Liver (tissue), 9 donors: ENCODE results near the gene SYNGR4. TPM values are rescaled to one million over a fixed set of nuclear protein-coding genes. Genes with fewer than 3 reads are reported as not detected.

Experiments
- DNase-seq: peaks from one replicate; pipeline ENCODE4 v3.0.0-alpha.2; 2017; ENCODE audit warnings: low spot score
- H3K27ac ChIP-seq, 2 donors: one replicate each; pipeline ENCODE4 v1.7.0; 2013; ENCODE audit warnings: inconsistent platforms in 2 of 2, low read length in 2 of 2, control low read depth in 1 of 2, low read depth in 1 of 2, mild to moderate bottlenecking in 1 of 2
- H3K27me3 ChIP-seq, 4 donors: one replicate each; pipeline versions ENCODE4 v1.6.1 to v1.7.0; 2013; ENCODE audit warnings: low read length in 3 of 4, inconsistent platforms in 1 of 4, mild to moderate bottlenecking in 1 of 4, moderate library complexity in 1 of 4; ENCODE audit not compliant: control insufficient read depth in 4 of 4, insufficient read depth in 4 of 4
- H3K36me3 ChIP-seq, 4 donors: one replicate each; pipeline versions ENCODE4 v1.6.1 to v1.7.0; 2013; ENCODE audit warnings: low read length in 3 of 4, mild to moderate bottlenecking in 3 of 4, low read depth in 1 of 4, moderate library complexity in 1 of 4; ENCODE audit not compliant: control insufficient read depth in 4 of 4, insufficient read depth in 3 of 4
- H3K4me1 ChIP-seq, 4 donors: one replicate each; pipeline versions ENCODE4 v1.6.1 to v1.7.0; 2013; ENCODE audit warnings: low read length in 3 of 4, mild to moderate bottlenecking in 3 of 4, moderate library complexity in 1 of 4; ENCODE audit not compliant: control insufficient read depth in 4 of 4, insufficient read depth in 4 of 4
- H3K4me3 ChIP-seq, 3 donors: one replicate each; pipeline versions ENCODE4 v1.6.1 to v1.7.0; 2013; ENCODE audit warnings: low read length in 3 of 3, control low read depth in 1 of 3, low read depth in 1 of 3, mild to moderate bottlenecking in 1 of 3
- H3K9ac ChIP-seq, 2 donors: one replicate each; pipeline ENCODE4 v1.7.0; 2013; ENCODE audit warnings: low read length in 2 of 2, mild to moderate bottlenecking in 2 of 2, moderate library complexity in 2 of 2, control low read depth in 1 of 2, low read depth in 1 of 2
- H3K9me3 ChIP-seq, 4 donors: one replicate each; pipeline versions ENCODE4 v1.6.1 to v1.7.0; 2013; ENCODE audit warnings: low read length in 3 of 4; ENCODE audit not compliant: control insufficient read depth in 4 of 4
- ATF3 ChIP-seq: IDR thresholded peaks from 2 replicates; pipeline ENCODE4 v1.6.1; 2016; ENCODE audit warnings: antibody characterized with exemption
- CTCF ChIP-seq: fragments of 150-350 bp; IDR thresholded peaks from 2 replicates; pipeline ENCODE4 v1.5.1; 2017; ENCODE audit warnings: improper control_type of control experiment, low read depth, low read length; ENCODE audit not compliant: missing input control
- EGR1 ChIP-seq, 2 donors: IDR thresholded peaks; 2 replicates each; pipeline ENCODE4 v1.6.1; 2016 to 2018; ENCODE audit warnings: antibody characterized with exemption in 2 of 2, low read depth in 2 of 2
- FOXA1 ChIP-seq: IDR thresholded peaks from 2 replicates; pipeline ENCODE4 v1.6.1; 2016; ENCODE audit warnings: antibody characterized with exemption
- FOXA2 ChIP-seq: IDR thresholded peaks from 2 replicates; pipeline ENCODE4 v1.6.1; 2016; ENCODE audit warnings: antibody characterized with exemption
- GABPA ChIP-seq, 2 donors: IDR thresholded peaks in 1 of 2; conservative IDR thresholded peaks in 1 of 2; 2 replicates each; pipeline ENCODE4 v1.6.1; 2016; ENCODE audit warnings: antibody characterized with exemption in 2 of 2, mild to moderate bottlenecking in 1 of 2, moderate library complexity in 1 of 2
- HNF4A ChIP-seq, 2 donors: conservative IDR thresholded peaks; 2 replicates each; pipeline ENCODE4 v1.6.1; 2016; ENCODE audit warnings: antibody characterized with exemption in 2 of 2, mild to moderate bottlenecking in 2 of 2
- HNF4G ChIP-seq: IDR thresholded peaks from 2 replicates; pipeline ENCODE4 v1.6.1; 2016; ENCODE audit warnings: antibody characterized with exemption
- JUND ChIP-seq, 2 donors: IDR thresholded peaks; 2 replicates each; pipeline ENCODE4 v1.6.1; 2016; ENCODE audit warnings: antibody characterized with exemption in 2 of 2
- NR2F2 ChIP-seq: IDR thresholded peaks from 2 replicates; pipeline ENCODE4 v1.6.1; 2016; ENCODE audit warnings: antibody characterized with exemption
- RAD21 ChIP-seq, 2 donors: IDR thresholded peaks; 2 replicates each; pipeline ENCODE4 v1.6.1; 2016; ENCODE audit warnings: antibody characterized with exemption in 2 of 2, mild to moderate bottlenecking in 2 of 2
- RXRA ChIP-seq, 2 donors: IDR thresholded peaks; 2 replicates each; pipeline ENCODE4 v1.6.1; 2017 to 2018; ENCODE audit warnings: antibody characterized with exemption in 2 of 2, mild to moderate bottlenecking in 1 of 2
- SP1 ChIP-seq: IDR thresholded peaks from 2 replicates; pipeline ENCODE4 v1.6.1; 2018; ENCODE audit warnings: antibody characterized with exemption, mild to moderate bottlenecking
- TAF1 ChIP-seq: conservative IDR thresholded peaks from 2 replicates; pipeline ENCODE4 v1.6.1; 2016; ENCODE audit warnings: antibody characterized with exemption, mild to moderate bottlenecking
- YY1 ChIP-seq: IDR thresholded peaks from 2 replicates; pipeline ENCODE4 v1.6.1; 2016; ENCODE audit warnings: antibody characterized with exemption, mild to moderate bottlenecking
- WGBS: extraction: QIAGEN DNeasy Blood & Tissue Kit; methylation state at CpG from one replicate; pipeline ENCODE4 v1.1.7; 2013; 5-methylcytosine and 5-hydroxymethylcytosine counted together
- polyA plus RNA-seq, 2 donors: library from polyadenylated mRNA; stranded (reverse) in 1 of 2; unstranded in 1 of 2; fragments of 200-250 nt in 1 of 2; fragments of >200 nt in 1 of 2; fragmentation: Nextera tagmentation in 1 of 2; extraction: Ambion mirVana in 1 of 2; gene quantifications; one replicate each; pipeline versions ENCODE4 v1.2.1 to v1.2.3, GENCODE V29; 2013 to 2015
- total RNA-seq, 2 donors: library from RNA; depleted of rRNA; stranded (reverse); fragments of >200 nt; gene quantifications; one replicate each; pipeline ENCODE4 v1.2.3, GENCODE V29; 2014
- TF ChIP-seq, protein P1 (sequence below): IDR thresholded peaks from 2 replicates; pipeline ENCODE4 v1.6.1; 2016; ENCODE audit warnings: antibody characterized with exemption
- TF ChIP-seq, protein P2 (sequence below): IDR thresholded peaks from 2 replicates; pipeline ENCODE4 v1.6.1; 2016; ENCODE audit warnings: antibody characterized with exemption, mild to moderate bottlenecking
- TF ChIP-seq, protein P3 (sequence below): IDR thresholded peaks from 2 replicates; pipeline ENCODE4 v1.6.1; 2016; ENCODE audit warnings: antibody characterized with exemption
- donor health status: healthy.
- donor health status: healthy.
- donor health status: healthy.
- donor health status: healthy.
- donor health status: healthy.

The SYNGR4 gene
- total and polyA plus RNA-seq, 4 donors, result 0.09 TPM; not detected in 3

- Histone ChIP-seq H3K9ac (no peak overlapping the region), H3K27ac (no peak overlapping the region), H3K4me3 (no peak overlapping the region), H3K36me3 (peaks cover 19 to 47% (median 32%) of the 10 kb centered on the region in 4 donors), H3K4me1 (no peaks in the 10 kb centered on the region), H3K27me3 (no peaks in the 10 kb centered on the region), H3K9me3 (no peaks in the 10 kb centered on the region)
- no peak for DNase-seq
- WGBS, result 91% methylated on average over 8 of the region's 8 CpGs
- no peak for TF ChIP-seq RAD21 (IDR thresholded peaks at IDR 0.05)
- no peak for TF ChIP-seq ATF3
- TF ChIP-seq GABPA (IDR thresholded peaks at IDR 0.05 in 1 of 2, conservative IDR thresholded peaks at IDR 0.05 in 1 of 2), result no peak
- TF ChIP-seq HNF4A (conservative IDR thresholded peaks at IDR 0.05), result no peak
Observed at GRCh38 chr19:48382286-48382685, 18.1 kb downstream of the SYNGR4 start.

GRCh38 chr19:48385461-48386087, 21.4 kb downstream of the SYNGR4 start:
- no peak overlapping the region for H3K4me3 ChIP-seq
- no peak overlapping the region for H3K9ac ChIP-seq
- no peaks in the 10 kb centered on the region for H3K27me3 ChIP-seq
- no peak for DNase-seq
- TF ChIP-seq NR2F2, result no peak
- no peak for TF ChIP-seq GABPA (IDR thresholded peaks at IDR 0.05 in 1 of 2, conservative IDR thresholded peaks at IDR 0.05 in 1 of 2)
- TF ChIP-seq FOXA2, result no peak
- TF ChIP-seq, protein P1, sequence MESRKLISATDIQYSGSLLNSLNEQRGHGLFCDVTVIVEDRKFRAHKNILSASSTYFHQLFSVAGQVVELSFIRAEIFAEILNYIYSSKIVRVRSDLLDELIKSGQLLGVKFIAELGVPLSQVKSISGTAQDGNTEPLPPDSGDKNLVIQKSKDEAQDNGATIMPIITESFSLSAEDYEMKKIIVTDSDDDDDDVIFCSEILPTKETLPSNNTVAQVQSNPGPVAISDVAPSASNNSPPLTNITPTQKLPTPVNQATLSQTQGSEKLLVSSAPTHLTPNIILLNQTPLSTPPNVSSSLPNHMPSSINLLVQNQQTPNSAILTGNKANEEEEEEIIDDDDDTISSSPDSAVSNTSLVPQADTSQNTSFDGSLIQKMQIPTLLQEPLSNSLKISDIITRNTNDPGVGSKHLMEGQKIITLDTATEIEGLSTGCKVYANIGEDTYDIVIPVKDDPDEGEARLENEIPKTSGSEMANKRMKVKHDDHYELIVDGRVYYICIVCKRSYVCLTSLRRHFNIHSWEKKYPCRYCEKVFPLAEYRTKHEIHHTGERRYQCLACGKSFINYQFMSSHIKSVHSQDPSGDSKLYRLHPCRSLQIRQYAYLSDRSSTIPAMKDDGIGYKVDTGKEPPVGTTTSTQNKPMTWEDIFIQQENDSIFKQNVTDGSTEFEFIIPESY, result no peak
- TF ChIP-seq YY1, result no peak
- TF ChIP-seq, protein P2, sequence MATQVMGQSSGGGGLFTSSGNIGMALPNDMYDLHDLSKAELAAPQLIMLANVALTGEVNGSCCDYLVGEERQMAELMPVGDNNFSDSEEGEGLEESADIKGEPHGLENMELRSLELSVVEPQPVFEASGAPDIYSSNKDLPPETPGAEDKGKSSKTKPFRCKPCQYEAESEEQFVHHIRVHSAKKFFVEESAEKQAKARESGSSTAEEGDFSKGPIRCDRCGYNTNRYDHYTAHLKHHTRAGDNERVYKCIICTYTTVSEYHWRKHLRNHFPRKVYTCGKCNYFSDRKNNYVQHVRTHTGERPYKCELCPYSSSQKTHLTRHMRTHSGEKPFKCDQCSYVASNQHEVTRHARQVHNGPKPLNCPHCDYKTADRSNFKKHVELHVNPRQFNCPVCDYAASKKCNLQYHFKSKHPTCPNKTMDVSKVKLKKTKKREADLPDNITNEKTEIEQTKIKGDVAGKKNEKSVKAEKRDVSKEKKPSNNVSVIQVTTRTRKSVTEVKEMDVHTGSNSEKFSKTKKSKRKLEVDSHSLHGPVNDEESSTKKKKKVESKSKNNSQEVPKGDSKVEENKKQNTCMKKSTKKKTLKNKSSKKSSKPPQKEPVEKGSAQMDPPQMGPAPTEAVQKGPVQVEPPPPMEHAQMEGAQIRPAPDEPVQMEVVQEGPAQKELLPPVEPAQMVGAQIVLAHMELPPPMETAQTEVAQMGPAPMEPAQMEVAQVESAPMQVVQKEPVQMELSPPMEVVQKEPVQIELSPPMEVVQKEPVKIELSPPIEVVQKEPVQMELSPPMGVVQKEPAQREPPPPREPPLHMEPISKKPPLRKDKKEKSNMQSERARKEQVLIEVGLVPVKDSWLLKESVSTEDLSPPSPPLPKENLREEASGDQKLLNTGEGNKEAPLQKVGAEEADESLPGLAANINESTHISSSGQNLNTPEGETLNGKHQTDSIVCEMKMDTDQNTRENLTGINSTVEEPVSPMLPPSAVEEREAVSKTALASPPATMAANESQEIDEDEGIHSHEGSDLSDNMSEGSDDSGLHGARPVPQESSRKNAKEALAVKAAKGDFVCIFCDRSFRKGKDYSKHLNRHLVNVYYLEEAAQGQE, result no peak
- no peak for TF ChIP-seq CTCF
- TF ChIP-seq EGR1 (IDR thresholded peaks at IDR 0.05; ENCODE audit: low read depth in 2 of 2), result no peak
- no peak for TF ChIP-seq ATF3
- TF ChIP-seq, protein P3, sequence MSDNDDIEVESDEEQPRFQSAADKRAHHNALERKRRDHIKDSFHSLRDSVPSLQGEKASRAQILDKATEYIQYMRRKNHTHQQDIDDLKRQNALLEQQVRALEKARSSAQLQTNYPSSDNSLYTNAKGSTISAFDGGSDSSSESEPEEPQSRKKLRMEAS, result no peak
- TF ChIP-seq TAF1, result no peak
- TF ChIP-seq RXRA (IDR thresholded peaks at IDR 0.05), result no peak
- no peak for TF ChIP-seq FOXA1
- TF ChIP-seq JUND (IDR thresholded peaks at IDR 0.05), result no peak
- TF ChIP-seq HNF4G, result no peak
- no peak for TF ChIP-seq SP1
- no peak for TF ChIP-seq RAD21 (IDR thresholded peaks at IDR 0.05)
- H3K4me1 ChIP-seq, result peaks cover 0 to 5% (median 2%) of the 10 kb centered on the region in 4 donors
- H3K36me3 ChIP-seq, result peaks cover 24 to 54% (median 42%) of the 10 kb centered on the region in 4 donors
- H3K27ac ChIP-seq, result no peak overlapping the region
- WGBS, result 98% methylated on average over 7 of the region's 7 CpGs
- no peaks in the 10 kb centered on the region for H3K9me3 ChIP-seq
